Measurements from ENCODE around the gene FARP2.

DNA sequence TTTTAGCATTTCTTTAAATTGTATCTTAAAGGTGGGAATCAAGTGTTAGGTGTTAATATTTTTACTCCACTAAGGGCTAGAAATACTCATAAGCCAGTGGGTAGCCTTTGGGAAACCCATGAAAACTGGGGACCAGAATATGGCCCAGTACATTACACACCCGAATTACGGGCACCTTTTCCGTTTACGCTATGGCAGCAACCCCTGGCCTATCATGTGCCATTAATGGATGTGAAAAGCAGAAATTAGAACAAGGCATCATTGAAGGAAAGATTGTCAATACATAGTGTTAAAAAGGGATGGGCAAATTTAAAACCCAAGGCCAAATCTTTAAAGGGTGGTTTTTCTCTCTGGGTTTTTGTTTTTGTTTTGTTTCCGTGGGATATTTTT lies 781 bp downstream of the FARP2 start:
- TF ChIP-seq CTCF (IDR thresholded peaks at IDR 0.05) (no peak), POLR2A (IDR thresholded peaks at IDR 0.05) (no peak), POLR2AphosphoS5 (IDR thresholded peaks at IDR 0.05) (no peak), EP300 (IDR thresholded peaks at IDR 0.05) (no peak)
